Activated CD8-positive, alpha-beta memory T cell treated with anti-CD3 and anti-CD28 coated beads for 48 hours (primary cell): ENCODE measurements around the gene RHNO1.

Experiments used
- DNase-seq, 3 experiments: peaks; one replicate each; pipeline ENCODE4 v3.0.0-alpha.2; 2020; ENCODE audit warnings: low read depth in 2 of 3, low spot score in 2 of 3

RHNO1 gene

DNA sequence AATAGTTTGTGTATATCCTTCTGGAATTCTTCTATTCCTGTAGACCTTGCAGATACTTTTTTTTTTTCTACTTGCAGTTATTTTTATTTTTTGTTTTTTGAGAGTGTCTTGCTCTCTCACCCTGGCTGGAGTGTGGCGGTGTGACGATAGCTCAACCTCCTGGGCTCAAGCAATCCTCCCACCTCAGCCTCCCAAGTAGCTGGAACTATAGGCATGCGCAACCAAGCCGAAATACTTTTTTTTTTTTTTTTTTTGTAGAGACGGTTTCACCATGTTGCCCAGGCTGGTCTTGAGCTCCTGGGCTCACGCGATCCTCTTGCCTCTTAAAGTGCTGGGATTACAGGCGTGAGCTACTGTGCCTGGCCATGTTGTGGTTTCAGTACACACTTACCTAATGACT is 23.6 kb downstream of the RHNO1 start:
- DNase-seq: no peak

DNA sequence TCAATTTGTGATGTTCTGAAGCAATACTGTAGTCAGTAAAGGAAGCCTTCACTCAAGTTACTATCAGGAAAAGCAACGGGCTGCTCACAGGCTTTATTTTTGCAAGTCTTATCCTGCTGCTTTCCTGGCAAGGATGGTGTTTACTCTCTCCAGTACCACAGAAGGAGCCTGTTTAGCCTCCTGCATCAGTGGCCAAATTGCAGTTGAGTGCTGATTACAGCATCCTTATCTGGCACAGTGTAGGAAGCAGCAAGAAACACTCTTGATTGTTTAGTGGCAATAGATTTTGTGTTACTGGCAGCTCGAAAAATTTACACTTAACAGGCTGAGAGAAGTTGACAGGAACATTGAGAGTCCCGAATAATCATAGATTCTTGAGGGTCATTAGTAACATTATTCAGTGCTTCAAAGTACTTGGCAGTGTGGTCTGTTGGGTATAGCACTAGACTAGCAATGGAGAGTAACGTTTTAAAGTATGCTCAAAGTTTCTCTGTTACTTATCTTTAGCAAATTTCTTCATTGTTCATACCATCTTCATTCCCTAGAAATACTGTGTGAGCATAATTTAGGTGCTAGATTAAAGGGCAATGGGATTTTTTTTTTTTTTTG is 25.4 kb downstream of the RHNO1 start:
- no peak for DNase-seq

DNA sequence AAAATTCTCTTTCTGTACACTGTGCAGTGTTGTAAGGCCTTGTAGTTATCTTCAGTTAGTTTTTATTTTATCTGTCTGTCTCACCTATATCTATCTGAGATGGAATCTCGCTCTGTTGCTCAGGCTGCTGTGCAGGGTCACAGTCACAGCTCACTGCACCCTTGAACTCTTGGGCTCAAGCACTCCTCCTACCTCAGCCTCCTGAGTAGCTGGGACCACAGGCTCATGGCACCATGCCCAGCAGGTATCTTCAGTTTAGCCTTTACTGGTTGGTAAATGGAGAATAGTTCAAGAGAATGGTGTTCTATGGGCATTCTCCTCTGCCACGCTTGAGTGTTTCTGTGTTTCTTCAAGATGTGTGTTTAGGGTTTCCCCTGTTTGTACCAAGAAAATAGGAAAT is 27.2 kb downstream of the RHNO1 start:
- DNase-seq: no peak

DNA sequence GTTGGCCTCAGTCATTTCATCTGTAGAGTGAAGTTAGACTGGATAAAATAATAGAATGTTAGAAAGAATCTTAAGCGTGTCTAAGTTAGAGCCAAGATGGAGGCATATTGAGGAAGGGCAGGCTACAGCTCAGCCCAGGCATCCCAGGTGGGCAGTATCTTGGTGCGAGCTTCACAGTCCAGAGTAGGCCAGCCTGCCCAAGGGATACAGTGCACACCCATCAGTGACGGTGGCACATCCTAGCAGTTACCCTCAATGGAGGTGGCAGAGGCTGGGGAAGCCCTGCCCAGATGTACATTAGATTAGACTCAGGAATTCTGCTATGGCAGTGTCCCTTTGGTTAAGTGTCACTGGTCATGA is 35.2 kb downstream of the RHNO1 start:
- no peak for DNase-seq

DNA sequence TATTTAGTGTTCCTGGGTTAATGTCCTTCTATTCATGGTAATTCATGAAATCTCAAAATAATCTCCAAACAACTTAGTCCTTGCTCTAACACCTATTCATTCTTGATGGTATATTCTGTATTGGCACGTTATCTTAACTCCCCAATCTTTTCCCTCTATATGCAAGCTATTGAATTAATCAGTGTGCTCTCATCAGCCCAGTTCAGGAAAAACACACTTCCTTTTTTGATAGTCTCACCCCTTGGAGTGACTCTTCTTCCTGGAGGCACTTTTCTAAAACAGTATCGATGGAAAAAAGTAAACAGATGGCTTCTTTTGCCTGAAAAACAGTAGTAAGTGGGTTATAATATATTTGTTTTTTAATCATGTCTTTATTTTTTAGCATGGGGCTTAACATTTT is 42.2 kb downstream of the RHNO1 start:
- DNase-seq: no peak

DNA sequence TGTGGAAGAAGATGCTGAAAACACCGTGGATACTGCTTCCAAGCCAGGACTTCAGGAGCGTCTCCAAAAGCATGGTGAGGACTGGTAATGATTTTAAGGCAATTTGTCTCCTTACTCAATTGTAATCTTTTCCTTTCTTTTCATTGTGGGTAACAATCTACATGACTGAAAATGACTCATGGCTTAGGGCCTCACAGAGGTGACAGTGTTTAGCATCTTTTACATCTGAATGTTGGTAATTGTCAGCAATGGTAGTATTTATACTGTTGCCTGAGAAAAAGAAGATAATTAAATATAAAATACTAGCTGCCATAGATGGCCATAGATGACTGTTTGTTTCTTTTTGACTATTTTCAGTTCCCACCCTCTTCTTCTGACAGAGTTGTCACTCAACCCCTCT is 45.3 kb downstream of the RHNO1 start:
- DNase-seq: no peak

DNA sequence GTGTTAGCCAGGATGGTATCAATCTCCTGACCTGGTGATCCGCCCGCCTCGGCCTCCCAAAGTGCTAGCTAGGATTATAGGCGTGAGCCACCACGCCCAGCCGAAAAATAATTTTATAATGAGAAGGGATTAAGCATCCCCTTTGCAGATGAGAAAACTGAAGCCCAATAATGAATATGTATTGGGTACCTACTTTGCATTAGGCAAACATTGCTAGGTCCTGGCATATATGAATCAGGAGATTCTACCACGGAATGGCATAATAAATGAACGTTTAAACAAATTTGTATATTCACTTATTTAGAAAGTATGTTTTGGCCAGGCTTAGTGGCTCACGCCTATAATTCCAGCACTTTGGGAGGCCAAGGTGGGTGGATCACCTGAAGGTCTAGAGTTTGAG is 46.0 kb downstream of the RHNO1 start:
- no peak for DNase-seq

DNA sequence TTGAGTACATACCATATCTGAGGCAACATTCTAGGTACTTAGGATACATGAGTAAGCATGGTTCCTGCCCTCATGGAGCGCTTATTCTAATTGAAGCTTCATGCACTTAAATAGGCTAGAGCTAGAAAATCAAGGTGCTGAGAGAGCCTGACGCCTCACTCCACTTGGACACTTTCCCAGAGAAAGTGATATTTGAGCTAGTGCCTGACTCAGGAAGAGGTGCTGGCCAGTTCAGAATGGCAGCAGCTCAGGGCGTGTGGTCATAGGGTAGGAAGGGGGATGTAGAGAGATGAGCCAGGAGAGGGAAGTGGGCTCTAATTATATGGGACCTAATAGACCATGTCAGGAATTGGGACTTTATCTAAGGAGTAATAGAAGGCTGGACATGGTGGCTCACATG is 47.0 kb downstream of the RHNO1 start:
- DNase-seq: no peak

DNA sequence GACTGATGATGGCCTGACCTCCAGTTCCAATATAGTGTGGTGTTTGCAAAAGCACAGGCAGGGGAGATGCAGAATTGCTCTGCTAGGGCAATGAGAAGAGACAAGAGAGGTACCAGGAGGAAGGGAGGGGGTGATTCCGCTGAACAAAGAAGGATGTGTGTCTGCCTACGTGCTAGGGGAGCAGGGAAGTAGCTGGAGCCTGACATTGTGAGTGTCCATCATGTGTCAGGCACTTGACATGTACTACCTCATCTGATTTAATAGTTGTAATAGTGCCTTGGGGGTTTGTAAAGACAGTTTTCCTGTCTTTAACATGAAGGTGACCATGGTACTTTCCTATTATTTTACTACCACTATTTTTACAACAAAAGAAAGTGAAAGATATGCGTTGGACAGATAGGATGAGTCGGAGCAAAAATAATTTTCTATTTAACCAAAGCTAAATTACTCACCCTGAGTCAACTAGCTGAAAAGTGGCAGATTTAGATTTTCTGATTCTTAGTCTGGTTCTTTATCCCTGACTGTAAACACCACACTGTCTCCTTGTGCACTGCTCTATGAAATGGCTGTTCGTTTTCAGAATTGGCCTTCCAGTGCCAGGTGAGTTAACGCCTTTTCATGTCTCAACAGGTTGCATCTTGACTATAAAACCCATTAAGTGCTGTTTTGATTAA is 48.4 kb downstream of the RHNO1 start:
- DNase-seq: no peak

DNA sequence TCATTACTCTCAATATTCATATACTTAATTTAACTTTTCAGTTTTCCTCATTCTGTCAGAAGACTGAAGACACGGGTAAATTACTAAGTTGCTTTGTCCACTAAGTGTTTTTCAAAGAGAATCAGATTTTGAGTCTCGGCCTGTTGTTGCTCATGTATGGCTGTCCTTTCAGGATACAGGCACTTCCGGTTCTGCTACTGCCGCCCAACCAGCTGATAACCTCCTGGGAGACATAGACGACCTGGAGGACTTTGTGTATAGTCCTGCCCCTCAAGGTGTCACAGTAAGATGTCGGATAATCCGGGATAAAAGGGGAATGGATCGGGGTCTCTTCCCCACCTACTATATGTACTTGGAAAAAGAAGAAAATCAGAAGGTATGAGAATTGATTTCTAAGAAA is 53.8 kb downstream of the RHNO1 start:
- no peak for DNase-seq

DNA sequence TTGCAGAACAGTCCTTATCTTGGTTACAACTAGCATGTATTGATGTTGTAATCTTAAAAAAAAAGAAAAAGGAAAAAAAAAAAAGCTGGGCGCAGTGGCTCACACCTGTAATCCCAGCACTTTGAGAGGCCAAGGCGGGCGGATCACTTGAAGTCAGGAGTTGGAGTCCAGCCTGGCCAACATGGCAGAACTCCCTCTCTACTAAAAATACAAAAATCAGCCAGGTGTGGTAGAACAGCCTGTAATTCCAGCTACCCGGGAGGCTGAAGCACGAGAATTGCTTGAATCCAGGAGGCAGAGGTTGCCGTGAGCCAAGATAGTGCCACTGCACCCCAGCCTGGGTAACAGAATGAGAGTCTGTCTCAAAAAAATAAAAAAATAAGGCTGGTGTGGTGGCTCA is 56.6 kb downstream of the RHNO1 start:
- no peak for DNase-seq

DNA sequence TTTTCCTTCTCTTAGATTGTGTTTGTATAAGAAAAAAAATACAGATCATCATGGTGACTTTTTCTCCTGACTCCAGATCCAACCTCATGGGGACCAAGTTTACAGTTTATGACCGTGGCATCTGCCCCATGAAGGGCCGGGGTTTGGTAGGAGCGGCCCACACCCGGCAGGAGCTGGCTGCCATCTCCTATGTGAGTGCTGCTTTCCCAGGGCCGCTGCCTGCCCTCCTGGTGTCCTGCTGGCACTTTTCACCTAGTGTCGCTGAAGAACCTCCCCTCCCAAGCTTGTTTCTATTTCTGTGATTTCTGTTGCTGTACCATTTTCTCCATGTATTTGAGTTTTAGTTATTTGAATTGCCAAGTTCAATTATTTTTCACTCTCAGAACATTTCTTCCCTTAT is 57.3 kb downstream of the RHNO1 start:
- no peak for DNase-seq

DNA sequence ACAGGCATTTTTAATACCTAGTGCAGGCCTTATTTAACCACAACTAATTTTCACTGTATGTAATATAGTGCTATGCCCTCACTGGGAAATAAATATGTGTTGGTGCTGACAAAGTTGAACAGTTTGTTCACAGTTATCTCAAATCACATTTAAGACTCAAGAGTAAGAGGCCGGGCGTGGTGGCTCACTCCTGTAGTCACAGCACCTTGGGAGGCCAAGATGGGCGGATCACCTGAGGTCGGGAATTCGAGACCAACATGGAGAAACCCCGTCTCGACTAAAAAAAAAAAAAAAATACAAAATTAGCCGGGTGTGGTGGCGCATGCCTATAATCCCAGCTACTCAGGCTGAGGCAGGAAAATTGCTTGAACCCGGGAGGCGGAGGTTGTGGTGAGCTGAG is 59.3 kb downstream of the RHNO1 start:
- no peak for DNase-seq

DNA sequence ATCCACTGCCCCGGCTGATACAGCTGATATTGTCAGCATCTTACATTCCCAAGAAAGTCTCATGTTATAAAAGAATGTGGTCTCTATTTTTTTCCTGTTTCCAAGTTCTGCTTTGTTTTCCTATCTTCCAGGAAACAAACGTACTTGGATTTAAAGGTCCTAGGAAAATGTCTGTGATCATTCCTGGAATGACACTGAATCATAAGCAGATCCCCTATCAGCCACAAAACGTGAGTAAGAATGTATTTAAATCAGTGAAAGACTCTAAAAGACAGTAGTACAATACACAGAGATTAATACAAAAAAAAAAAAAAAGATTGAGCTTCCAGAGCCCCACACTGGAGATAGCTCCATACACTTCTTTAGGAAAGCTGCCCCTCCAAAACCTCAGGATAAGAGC is 60.5 kb downstream of the RHNO1 start:
- no peak for DNase-seq
